Neural progenitor cell (in vitro differentiated cells): ENCODE data around the gene APBB2. TPM values are rescaled to one million over a fixed set of nuclear protein-coding genes. Genes with fewer than 3 reads are reported as not detected.

Experiments
- DNase-seq: peaks from one replicate; pipeline ENCODE4 v3.0.0-alpha.2; 2016; ENCODE audit warnings: low spot score
- H2AFZ ChIP-seq: fragments of 200-600 bp; sonication (generic); replicated peaks from 2 replicates; pipeline ENCODE4 v1.6.1; 2016; ENCODE audit warnings: antibody characterized with exemption
- H3F3A ChIP-seq: fragments of 200-600 bp; sonication (generic); 2 replicates; pipeline ENCODE4 v1.6.1; 2016; ENCODE audit warnings: antibody characterized with exemption, low read depth
- H3K27ac ChIP-seq: fragments of 200-600 bp; sonication (generic); 2 replicates; pipeline ENCODE4 v1.5.1; 2016; ENCODE audit warnings: mild to moderate bottlenecking
- H3K27me3 ChIP-seq: fragments of 200-600 bp; sonication (generic); 2 replicates; pipeline ENCODE4 v1.6.1; 2016; ENCODE audit warnings: mild to moderate bottlenecking, moderate library complexity
- H3K36me3 ChIP-seq: fragments of 200-600 bp; sonication (generic); 2 replicates; pipeline ENCODE4 v1.5.1; 2016
- H3K4me1 ChIP-seq: fragments of 200-600 bp; sonication (generic); 2 replicates; pipeline ENCODE4 v1.6.1; 2016; ENCODE audit warnings: mixed run types
- H3K4me2 ChIP-seq: fragments of 200-600 bp; sonication (generic); 2 replicates; pipeline ENCODE4 v1.6.1; 2016
- H3K4me3 ChIP-seq: fragments of 200-600 bp; sonication (generic); 2 replicates; pipeline ENCODE4 v1.5.1; 2016
- H3K79me2 ChIP-seq: fragments of 200-600 bp; sonication (generic); 2 replicates; pipeline ENCODE4 v1.6.1; 2016; ENCODE audit warnings: low read depth
- H3K9ac ChIP-seq: fragments of 200-600 bp; sonication (generic); 2 replicates; pipeline ENCODE4 v1.6.1; 2016
- H3K9me3 ChIP-seq: fragments of 200-600 bp; sonication (generic); 2 replicates; pipeline ENCODE4 v1.5.1; 2016; ENCODE audit warnings: low read depth
- H4K20me1 ChIP-seq: fragments of 200-600 bp; sonication (generic); 2 replicates; pipeline ENCODE4 v1.6.1; 2016; ENCODE audit warnings: low read depth
- H3K27ac Mint-ChIP-seq: 3 replicates; pipeline ENCODE4 v1.8.0; 2021; ENCODE audit warnings: mixed read lengths
- H3K27me3 Mint-ChIP-seq: 2 replicates; pipeline ENCODE4 v1.8.0; 2022; ENCODE audit warnings: low read depth, mild to moderate bottlenecking, inconsistent platforms, moderate library complexity, mixed read lengths; ENCODE audit not compliant: insufficient read depth
- H3K36me3 Mint-ChIP-seq: 3 replicates; pipeline ENCODE4 v1.8.0; 2021; ENCODE audit warnings: mixed read lengths
- H3K4me1 Mint-ChIP-seq: 3 replicates; pipeline ENCODE4 v1.8.0; 2021; ENCODE audit warnings: mixed read lengths
- H3K4me3 Mint-ChIP-seq: 3 replicates; pipeline ENCODE4 v1.8.0; 2021; ENCODE audit warnings: mild to moderate bottlenecking, moderate library complexity, mixed read lengths
- H3K9me3 Mint-ChIP-seq: 3 replicates; pipeline ENCODE4 v1.8.0; 2020; ENCODE audit warnings: mixed read lengths
- CTCF ChIP-seq: fragments of 200-600 bp; sonication (generic); IDR thresholded peaks from 2 replicates; pipeline ENCODE4 v1.5.1; 2017; ENCODE audit warnings: antibody characterized with exemption, mild to moderate bottlenecking
- EZH2 ChIP-seq: fragments of 200-600 bp; sonication (generic); IDR thresholded peaks from 2 replicates; pipeline ENCODE4 v1.6.1; 2017; ENCODE audit warnings: antibody characterized with exemption, mild to moderate bottlenecking, moderate library complexity
- EZH2phosphoT487 ChIP-seq: fragments of 200-600 bp; sonication (generic); IDR thresholded peaks from 2 replicates; pipeline ENCODE4 v1.6.1; 2017; ENCODE audit warnings: antibody characterized with exemption
- total RNA-seq: library from RNA; depleted of rRNA; stranded (reverse); fragments of >200 nt; gene quantifications from 2 replicates; pipeline ENCODE4 v1.2.3, GENCODE V29; 2015; ENCODE audit warnings: low replicate concordance

Gene APBB2
- total RNA-seq, 1 donor from 2014 or later = 83.2 TPM

DNA sequence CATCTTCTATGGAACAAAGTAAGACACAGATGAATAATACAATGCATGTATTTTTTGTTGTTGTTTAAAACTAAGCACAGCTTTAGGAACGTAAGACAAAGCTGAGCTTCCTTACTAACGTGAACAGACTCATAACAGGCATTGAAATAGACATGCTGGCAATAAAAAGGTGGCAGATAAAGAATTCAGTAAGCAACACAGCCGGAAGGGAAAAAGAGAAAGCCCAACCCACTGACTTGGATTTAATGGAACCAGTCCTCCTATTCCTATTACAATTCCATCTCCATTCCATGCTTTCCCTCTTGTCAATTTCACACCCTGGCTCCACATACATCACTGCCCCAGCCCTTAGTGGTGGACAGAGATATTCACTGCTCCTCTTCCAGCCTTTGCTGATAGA, 282.5 kb downstream of the APBB2 start:
- no peak overlapping the region for H3K4me3 Mint-ChIP-seq

DNA sequence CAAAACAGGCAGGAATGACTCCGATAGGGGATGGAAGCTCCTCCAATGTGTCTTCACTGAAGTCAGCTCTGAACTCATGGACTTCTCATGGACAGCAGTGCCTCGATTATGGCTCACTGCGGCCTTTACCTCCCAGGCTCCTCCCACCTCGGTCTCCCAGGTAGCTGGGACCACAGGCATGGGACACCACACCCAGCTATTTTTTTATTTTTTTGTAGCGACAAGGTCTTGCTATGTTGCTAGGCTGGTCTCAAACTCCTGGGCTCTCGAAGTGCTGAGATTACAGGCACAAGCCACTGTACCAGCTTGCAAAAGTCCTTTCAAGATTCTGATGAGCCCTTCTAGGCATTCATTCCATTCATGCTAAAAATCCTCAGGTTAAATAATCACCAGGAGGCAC, 283.1 kb downstream of the APBB2 start:
- H3K4me3 Mint-ChIP-seq = no peak overlapping the region
- H3K4me1 ChIP-seq = peaks cover 20% of the 10 kb centered on the region
- no peak overlapping the region for H2AFZ ChIP-seq
- H3K9ac ChIP-seq = no peak overlapping the region
- no peak overlapping the region for H3K27ac Mint-ChIP-seq
- H3K4me1 Mint-ChIP-seq = peaks cover 30% of the 10 kb centered on the region
- no peaks in the 10 kb centered on the region for H3K9me3 Mint-ChIP-seq
- H3K36me3 Mint-ChIP-seq = no peaks in the 10 kb centered on the region
- peaks cover 22% of the 10 kb centered on the region for H3F3A ChIP-seq
- H3K36me3 ChIP-seq = no peaks in the 10 kb centered on the region
- no peak overlapping the region for H3K27ac ChIP-seq
- H3K79me2 ChIP-seq = no peaks in the 10 kb centered on the region
- no peak overlapping the region for H3K4me3 ChIP-seq
- no peaks in the 10 kb centered on the region for H3K9me3 ChIP-seq
- H3K27me3 Mint-ChIP-seq = peaks cover 3% of the 10 kb centered on the region
- TF ChIP-seq EZH2 = no peak
- peaks cover 3% of the 10 kb centered on the region for H4K20me1 ChIP-seq
- H3K27me3 ChIP-seq = no peaks in the 10 kb centered on the region
- DNase-seq = no peak
- H3K4me2 ChIP-seq = no peak overlapping the region

More for the DNA sequence above, 282.5 kb downstream of the APBB2 start:
- peaks cover 30% of the 10 kb centered on the region for H3K4me1 Mint-ChIP-seq
- Histone ChIP-seq H3K27ac (no peak overlapping the region), H3K4me2 (no peak overlapping the region), H3K4me1 (peaks cover 20% of the 10 kb centered on the region), H3K9me3 (no peaks in the 10 kb centered on the region), H3K79me2 (no peaks in the 10 kb centered on the region), H3K27me3 (no peaks in the 10 kb centered on the region), H3F3A (peaks cover 22% of the 10 kb centered on the region), H3K9ac (no peak overlapping the region), H3K4me3 (no peak overlapping the region), H2AFZ (no peak overlapping the region), H4K20me1 (peaks cover 3% of the 10 kb centered on the region), H3K36me3 (no peaks in the 10 kb centered on the region)
- no peak for TF ChIP-seq EZH2phosphoT487
- TF ChIP-seq EZH2 = no peak
- no peak for TF ChIP-seq CTCF
- H3K36me3 Mint-ChIP-seq = no peaks in the 10 kb centered on the region
- peaks cover 3% of the 10 kb centered on the region for H3K27me3 Mint-ChIP-seq
- DNase-seq = no peak
- no peaks in the 10 kb centered on the region for H3K9me3 Mint-ChIP-seq
- no peak overlapping the region for H3K27ac Mint-ChIP-seq

DNA sequence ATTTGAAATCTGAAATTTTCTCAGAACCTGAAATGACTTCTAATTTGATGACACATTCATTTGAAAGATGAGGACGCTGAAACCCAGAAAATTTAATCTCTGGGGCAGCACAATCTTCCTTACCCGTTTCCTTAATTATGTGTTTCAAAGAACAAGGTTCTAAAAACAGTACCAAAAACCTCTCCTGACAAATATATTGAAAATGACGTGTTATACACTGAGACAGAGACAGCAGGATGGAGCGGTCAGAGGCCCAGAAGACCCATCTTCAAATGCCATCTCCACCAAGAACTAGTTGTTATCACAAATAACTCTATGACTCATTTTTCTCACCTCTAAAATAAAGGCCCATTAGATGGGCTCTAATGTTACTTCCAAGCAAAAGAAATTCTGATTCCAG, 287.3 kb downstream of the APBB2 start:
- TF ChIP-seq EZH2 = no peak
- TF ChIP-seq CTCF = no peak
- TF ChIP-seq EZH2phosphoT487 = no peak
- H3K4me2 ChIP-seq = no peak overlapping the region
- H3K4me1 ChIP-seq = peaks cover under 1% of the 10 kb centered on the region
- no peak overlapping the region for H2AFZ ChIP-seq
- no peak overlapping the region for H3K4me3 Mint-ChIP-seq
- H3K36me3 ChIP-seq = no peaks in the 10 kb centered on the region
- peaks cover 7% of the 10 kb centered on the region for H3F3A ChIP-seq
- no peaks in the 10 kb centered on the region for H3K27me3 ChIP-seq
- H3K9ac ChIP-seq = no peak overlapping the region
- no peak for DNase-seq
- H3K79me2 ChIP-seq = no peaks in the 10 kb centered on the region
- no peaks in the 10 kb centered on the region for H3K9me3 ChIP-seq
- H3K27ac Mint-ChIP-seq = no peak overlapping the region
- peaks cover 5% of the 10 kb centered on the region for H3K4me1 Mint-ChIP-seq
- no peaks in the 10 kb centered on the region for H4K20me1 ChIP-seq
- no peak overlapping the region for H3K27ac ChIP-seq
- no peak overlapping the region for H3K4me3 ChIP-seq
- peaks cover 2% of the 10 kb centered on the region for H3K27me3 Mint-ChIP-seq
- no peaks in the 10 kb centered on the region for H3K36me3 Mint-ChIP-seq
- no peaks in the 10 kb centered on the region for H3K9me3 Mint-ChIP-seq

- Histone ChIP-seq H3K36me3 (no peaks in the 10 kb centered on the region), H3F3A (peaks cover 6% of the 10 kb centered on the region), H3K4me3 (no peak overlapping the region), H3K27me3 (no peaks in the 10 kb centered on the region), H4K20me1 (no peaks in the 10 kb centered on the region), H3K27ac (no peak overlapping the region), H3K4me2 (no peak overlapping the region), H3K9me3 (no peaks in the 10 kb centered on the region), H3K9ac (no peak overlapping the region), H3K79me2 (no peaks in the 10 kb centered on the region), H3K4me1 (no peaks in the 10 kb centered on the region), H2AFZ (no peak overlapping the region)
- Mint-ChIP-seq H3K4me3 (no peak overlapping the region), H3K27ac (no peak overlapping the region), H3K36me3 (no peaks in the 10 kb centered on the region), H3K27me3 (peaks cover 2% of the 10 kb centered on the region), H3K9me3 (no peaks in the 10 kb centered on the region), H3K4me1 (peaks cover 4% of the 10 kb centered on the region)
- TF ChIP-seq CTCF (no peak), EZH2phosphoT487 (no peak)
- DNase-seq = no peak
Measured at GRCh38 chr4:40924793-40925117, 289.6 kb downstream of the APBB2 start.
